Measurements from ENCODE around the gene REL.
"Not testable (repeated sequence)": the region's sequence is repeated elsewhere in the genome, so short reads cannot be mapped to it uniquely, and the experiment has no call there.

REL gene

DNA sequence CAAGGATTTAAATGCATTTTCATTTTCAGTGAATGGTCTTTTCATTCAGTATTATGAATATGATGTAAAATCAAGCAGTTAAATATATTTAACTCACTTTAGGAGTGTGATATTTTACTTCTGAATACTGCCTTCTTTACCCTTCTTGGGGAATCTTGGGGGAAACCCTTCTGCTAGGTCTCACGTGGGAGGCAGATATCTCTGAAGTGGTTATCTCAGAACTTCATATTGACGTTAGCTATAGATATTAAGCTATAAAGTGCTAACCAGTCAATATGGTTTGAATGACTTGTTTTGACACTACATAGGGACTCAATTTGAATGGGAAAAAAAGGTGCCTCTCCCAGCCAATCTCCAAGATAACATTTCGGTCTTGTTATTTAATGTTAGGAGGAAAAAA lies 9.8 kb downstream of the REL start:
- no peak for FAIRE-seq
- TF ChIP-seq, protein P1, sequence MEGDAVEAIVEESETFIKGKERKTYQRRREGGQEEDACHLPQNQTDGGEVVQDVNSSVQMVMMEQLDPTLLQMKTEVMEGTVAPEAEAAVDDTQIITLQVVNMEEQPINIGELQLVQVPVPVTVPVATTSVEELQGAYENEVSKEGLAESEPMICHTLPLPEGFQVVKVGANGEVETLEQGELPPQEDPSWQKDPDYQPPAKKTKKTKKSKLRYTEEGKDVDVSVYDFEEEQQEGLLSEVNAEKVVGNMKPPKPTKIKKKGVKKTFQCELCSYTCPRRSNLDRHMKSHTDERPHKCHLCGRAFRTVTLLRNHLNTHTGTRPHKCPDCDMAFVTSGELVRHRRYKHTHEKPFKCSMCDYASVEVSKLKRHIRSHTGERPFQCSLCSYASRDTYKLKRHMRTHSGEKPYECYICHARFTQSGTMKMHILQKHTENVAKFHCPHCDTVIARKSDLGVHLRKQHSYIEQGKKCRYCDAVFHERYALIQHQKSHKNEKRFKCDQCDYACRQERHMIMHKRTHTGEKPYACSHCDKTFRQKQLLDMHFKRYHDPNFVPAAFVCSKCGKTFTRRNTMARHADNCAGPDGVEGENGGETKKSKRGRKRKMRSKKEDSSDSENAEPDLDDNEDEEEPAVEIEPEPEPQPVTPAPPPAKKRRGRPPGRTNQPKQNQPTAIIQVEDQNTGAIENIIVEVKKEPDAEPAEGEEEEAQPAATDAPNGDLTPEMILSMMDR (IDR thresholded peaks at IDR 0.05; ENCODE audit: insufficient read depth, missing control alignments), result no peak
- DNase-seq (ENCODE audit: insufficient read length, low spot score), result no peak

DNA sequence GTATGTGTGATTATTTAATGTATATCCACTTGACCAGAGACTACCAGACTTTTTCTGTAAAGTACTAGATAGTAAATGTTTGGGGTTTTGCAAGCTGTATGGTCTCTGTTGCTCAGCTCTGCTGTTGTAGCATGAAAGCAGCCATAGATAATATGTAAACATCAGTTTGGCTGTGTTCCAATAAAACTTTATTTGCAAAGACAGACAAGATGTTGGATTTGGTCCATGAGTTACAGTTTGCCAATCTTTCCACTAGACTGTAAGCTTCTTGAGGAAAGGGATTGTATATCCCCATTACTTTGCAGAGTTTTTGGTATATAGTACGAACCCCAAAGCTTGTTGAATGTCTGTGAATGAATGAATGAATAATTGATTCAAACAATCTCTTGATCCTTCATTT lies 17.2 kb downstream of the REL start:
- FAIRE-seq (no peak), DNase-seq (ENCODE audit: insufficient read length, low spot score) (no peak)
- TF ChIP-seq, protein P1 (IDR thresholded peaks at IDR 0.05; ENCODE audit: insufficient read depth, missing control alignments), result no peak

DNA sequence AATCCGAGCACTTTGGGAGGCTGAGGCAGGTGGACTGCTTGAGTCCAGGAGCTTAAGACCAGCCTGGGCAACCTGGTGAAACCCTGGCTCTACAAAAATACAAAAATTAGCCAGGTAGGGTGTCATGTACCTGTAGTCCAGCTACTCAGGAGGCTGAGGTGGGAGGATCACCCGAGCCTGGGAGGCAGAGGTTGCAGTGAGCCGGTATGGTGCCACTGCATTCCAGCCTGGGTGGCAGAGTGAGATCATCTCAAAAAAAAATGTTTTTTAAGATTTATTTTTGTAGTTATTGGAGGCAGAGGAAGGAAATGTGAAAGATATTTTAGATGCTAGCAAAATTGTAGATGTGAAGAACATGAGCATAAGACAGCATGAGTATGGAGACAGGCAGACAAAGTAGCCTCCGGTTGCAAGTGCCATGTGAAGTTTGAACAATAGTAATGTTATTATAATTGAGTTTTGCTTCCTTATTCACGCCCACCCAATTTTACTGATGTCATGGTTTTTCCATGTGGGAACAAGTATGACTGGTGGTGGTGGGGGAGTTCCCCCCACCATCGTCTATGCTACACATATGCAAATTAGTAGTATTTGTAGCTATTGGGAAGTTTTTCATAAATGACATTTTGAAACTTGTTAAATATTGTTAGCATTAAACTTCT lies 18.0 kb downstream of the REL start:
- DNase-seq (ENCODE audit: insufficient read length, low spot score) (no peak), FAIRE-seq (no peak)
- TF ChIP-seq, protein P1 (IDR thresholded peaks at IDR 0.05; ENCODE audit: insufficient read depth, missing control alignments), result no peak

DNA sequence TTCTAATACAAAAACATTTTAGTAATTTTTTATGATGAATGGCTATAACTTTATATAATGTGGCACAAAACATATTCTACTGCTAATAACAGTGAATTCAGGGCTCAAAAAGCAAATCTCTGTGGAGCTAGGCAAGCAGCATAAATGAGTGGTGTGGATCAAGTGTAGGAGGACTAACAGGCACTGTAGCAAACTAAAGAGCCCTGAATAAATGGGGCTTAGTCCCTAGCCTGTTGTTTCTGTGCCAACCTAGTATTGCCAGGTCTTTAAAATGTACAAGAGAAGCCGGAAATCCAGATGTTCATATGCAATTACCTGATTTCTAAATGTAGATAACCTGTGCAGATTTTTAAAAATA lies 18.5 kb downstream of the REL start:
- FAIRE-seq, result no peak
- TF ChIP-seq, protein P1 (IDR thresholded peaks at IDR 0.05; ENCODE audit: insufficient read depth, missing control alignments), result no peak
- no peak for DNase-seq (ENCODE audit: insufficient read length, low spot score)

DNA sequence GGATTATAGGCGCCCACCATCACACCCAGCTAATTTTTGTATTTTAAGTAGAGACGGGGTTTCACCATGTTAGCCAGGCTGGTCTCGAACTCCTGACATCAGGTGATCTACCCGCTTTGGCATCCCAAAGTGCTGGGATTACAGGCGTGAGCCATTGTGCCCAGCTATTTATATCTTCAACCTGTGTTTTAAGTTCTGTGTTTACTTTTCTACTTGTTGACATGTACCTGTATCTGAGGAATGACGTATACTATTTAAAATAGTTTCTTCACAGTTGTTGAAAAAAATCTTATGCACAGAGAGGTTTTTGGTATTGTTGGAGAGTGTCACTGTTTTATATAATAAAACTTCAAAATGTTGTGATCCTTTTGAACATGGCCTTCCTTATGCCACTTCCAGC lies 19.9 kb downstream of the REL start:
- not testable (repeated sequence) for FAIRE-seq; DNase-seq (ENCODE audit: insufficient read length, low spot score)

DNA sequence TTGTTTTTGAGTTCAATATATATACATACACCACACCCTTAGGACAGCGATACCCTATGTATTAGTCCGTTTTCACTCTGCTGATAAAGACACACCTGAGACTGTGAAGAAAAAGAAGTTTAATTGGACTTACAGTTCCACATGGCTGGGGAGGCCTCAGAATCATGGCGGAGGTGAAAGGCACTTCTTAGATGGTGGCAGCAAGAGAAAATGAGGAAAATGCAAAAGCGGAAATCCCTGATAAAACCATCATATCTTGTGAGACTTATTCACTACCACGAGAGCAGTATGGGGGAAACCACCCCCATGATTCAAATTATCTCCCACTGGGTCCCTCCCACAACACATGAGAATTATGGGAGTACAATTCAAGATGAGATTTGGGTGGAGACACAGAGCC lies 24.5 kb downstream of the REL start:
- not testable (repeated sequence) for DNase-seq (ENCODE audit: insufficient read length, low spot score); FAIRE-seq

DNA sequence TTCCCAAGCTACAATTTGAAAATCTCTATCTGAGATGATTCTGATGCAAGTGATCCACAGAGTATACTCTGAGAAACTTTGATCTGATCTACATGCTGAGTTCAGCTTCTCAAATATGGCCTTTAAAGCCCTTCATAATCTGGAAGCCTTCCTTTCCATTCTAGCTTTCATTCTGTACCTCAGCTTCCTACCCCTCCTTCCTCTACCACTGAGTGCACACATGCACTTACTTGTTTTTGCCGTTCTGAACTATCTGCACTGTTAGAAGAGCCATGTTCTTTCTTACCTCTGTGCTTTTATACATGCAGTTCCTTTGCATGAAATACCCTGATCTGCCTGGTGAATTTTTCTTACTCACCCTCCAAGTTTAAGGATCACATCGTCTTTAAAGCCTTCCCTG lies 25.0 kb downstream of the REL start:
- TF ChIP-seq, protein P1 (IDR thresholded peaks at IDR 0.05; ENCODE audit: insufficient read depth, missing control alignments), result no peak
- FAIRE-seq (no peak), DNase-seq (ENCODE audit: insufficient read length, low spot score) (no peak)

DNA sequence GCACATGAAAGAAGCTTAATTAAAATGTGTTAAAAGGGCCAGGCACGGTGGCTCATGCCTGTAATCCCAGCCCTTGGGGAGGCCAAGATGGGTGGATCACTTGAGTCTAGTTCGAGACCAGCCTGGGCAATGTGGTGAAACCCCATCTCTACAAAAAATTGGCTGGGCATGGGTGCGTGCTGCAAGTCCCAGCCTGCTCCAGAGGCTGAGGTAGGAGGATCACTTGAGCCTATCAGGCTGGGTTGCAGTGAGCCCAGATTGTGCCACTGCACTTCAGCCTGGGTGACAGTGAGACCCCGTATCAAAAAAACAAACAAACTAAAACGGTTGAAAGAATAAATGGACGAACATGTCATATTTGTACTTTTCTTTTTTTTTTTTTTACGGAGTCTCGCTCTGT lies 26.0 kb downstream of the REL start:
- FAIRE-seq (no peak), DNase-seq (ENCODE audit: insufficient read length, low spot score) (no peak)
- TF ChIP-seq, protein P1 (IDR thresholded peaks at IDR 0.05; ENCODE audit: insufficient read depth, missing control alignments), result no peak
